Epithelial cell of alveolus of lung (primary cell): Measurements from ENCODE around the gene CDC42EP5. TPM values are rescaled to one million over a fixed set of nuclear protein-coding genes. Genes with fewer than 3 reads are reported as not detected.

Experiments
- total RNA-seq: library from RNA; depleted of rRNA; stranded (reverse); fragments of >200 nt; gene quantifications from 2 replicates; pipeline ENCODE4 v1.2.1, GENCODE V29; 2015

The CDC42EP5 gene
- total RNA-seq = 56.0 and 60.0 TPM in 2 replicates

DNA sequence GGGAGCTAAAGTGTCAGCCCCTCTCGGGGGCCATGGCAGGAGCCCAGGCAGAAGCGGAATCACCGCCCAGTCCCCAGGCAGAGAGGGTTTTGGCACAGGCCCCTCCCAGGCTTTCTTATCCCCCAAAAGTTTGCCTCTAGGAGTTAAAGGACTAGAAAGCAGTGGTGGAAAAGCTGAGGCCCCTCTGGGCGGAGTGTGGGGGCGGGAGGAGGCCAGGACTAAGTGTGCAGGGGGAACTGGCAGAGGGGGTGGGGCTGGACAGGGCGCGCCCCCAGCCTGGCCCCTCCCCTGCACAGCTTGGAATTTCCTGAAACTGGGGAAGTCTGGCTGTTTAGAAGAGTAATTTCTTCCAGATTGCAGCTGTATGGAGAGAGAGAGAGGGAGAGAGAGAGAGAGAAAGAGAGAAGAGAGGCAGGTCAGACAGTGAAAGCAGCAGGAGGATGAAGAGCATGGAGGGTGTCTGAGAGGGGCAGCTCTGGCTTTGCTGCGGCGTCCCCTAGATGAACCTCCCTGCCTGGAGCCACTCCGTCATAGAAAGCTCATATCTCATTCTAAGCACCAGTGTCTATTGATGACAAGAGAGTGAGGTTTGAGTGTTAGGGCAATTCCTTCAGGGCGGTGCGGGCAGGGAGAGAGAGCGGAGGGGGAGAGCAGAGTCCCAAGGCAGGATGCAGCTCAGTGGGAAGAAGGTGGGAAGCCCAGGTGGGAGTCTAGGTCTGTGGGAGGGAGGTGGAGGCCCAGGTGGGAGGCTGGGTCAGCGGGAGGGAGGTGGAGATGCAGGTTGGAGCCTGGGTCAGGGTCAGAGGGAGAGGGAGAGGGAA is at the start of gene CDC42EP5:
Gene CDC42EP5, minus strand, starts transcription at position 226 of the 821 bp plus-strand sequence. CDS start 7,749 bp downstream, outside the sequence.

DNA sequence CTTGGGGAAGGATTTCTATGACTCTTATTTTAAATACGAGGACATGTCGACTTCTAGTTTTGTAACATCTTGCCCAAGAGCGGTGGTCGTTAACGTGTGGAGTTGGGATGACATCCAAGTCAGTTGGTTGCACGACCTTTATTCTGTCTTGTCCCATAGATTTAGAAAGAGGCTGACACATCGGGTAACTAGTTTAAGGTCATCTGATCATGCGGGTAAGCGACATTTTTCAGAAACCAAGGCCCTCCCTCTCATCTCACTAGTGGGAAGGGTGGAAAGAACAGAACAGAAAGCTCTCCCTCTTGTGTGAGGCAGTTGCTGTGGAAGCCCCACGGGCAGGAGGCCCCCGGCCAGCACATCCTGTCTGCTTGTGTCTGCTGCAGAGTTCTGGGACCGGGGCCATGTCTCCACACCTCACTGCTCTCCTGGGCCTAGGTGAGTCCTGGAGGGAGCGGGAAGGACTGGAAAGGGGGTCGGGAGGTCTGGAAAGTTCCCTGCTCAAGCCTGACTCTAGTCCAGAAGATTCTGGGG is 29.5 kb upstream of the CDC42EP5 start, which contains the start of gene LAIR2:
Gene LAIR2, plus strand, starts transcription at position 314 of the 531 bp plus-strand sequence. Its CDS starts 88 bp downstream, at position 402.

GRCh38 chr19:54463531-54464043 is 9.5 kb downstream of the CDC42EP5 start, which contains the start of gene LENG9:
TSS of gene LENG9 (minus strand) at chr19:54463778. CDS start at chr19:54463526, 252 bp downstream.

GRCh38 chr19:54448774-54449700 is 24.1 kb downstream of the CDC42EP5 start, which contains the start of gene LENG8:
TSS of gene LENG8 (plus strand) at chr19:54449199. CDS start at chr19:54451345, 2,146 bp downstream.

DNA sequence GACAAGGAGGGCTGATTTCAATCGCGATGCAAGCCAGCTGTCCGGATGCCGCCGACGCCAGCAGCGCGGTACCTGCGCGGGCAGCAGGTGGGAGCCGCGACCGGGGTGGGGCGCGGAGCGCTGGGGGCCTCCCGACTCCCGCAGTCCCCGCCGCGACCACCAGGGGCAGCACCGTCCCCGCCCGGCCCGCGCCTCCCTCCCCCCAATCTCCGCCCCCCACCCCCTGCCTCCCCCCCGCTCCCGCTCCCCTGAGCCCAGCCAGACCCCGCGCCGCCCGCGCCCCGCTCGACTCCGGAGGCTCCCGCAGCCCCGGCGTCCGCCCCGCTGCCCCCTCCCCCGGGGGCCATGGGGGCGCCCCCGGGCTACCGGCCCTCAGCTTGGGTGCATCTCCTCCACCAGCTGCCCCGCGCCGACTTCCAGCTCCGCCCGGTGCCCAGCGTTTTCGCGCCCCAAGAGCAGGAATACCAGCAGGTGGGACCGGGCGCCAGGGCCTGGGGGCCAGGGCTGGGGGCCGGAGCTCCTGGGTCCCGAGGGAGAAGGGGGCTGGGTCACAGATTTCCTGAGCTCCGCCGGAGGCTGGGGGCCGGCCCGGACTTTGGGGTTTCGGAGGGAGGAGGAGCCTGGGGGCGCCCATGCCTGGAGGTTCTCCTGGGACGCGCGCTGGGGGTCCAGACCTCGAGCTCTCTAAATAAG is 57.7 kb downstream of the CDC42EP5 start, which contains the start of gene TTYH1:
Gene TTYH1, plus strand, starts transcription at position 257 of the 693 bp plus-strand sequence. Its CDS starts 89 bp downstream, at position 346.

Other genes starting within 250 kb of the CDC42EP5 start
- not detected in 2 replicates for gene LILRA6, start 230.5 kb downstream of the CDC42EP5 start, total RNA-seq
- gene LILRB5, start 216.0 kb downstream of the CDC42EP5 start, total RNA-seq = not detected in 2 replicates
- gene LILRB2, start 192.2 kb downstream of the CDC42EP5 start, total RNA-seq = not detected in 2 replicates
- gene LILRA5, start 160.1 kb downstream of the CDC42EP5 start, total RNA-seq = not detected in 2 replicates
- not detected in 2 replicates for gene LILRA4, start 134.1 kb downstream of the CDC42EP5 start, total RNA-seq
- gene LAIR1, start 108.4 kb downstream of the CDC42EP5 start, total RNA-seq = 0.08 TPM in 1 of 2 replicates, not detected in the other
- not detected in 2 replicates for gene TTYH1, start 57.8 kb downstream of the CDC42EP5 start, total RNA-seq
- 15.6 and 43.0 TPM in 2 replicates for gene LENG8, start 24.1 kb downstream of the CDC42EP5 start, total RNA-seq
- 6.3 TPM in 2 replicates for gene LENG9, start 9.5 kb downstream of the CDC42EP5 start, total RNA-seq
- not detected in 2 replicates for gene LAIR2, start 29.5 kb upstream of the CDC42EP5 start, total RNA-seq
- not detected in 2 replicates for gene LILRA2, start 100.5 kb upstream of the CDC42EP5 start, total RNA-seq
- gene LILRA1, start 120.3 kb upstream of the CDC42EP5 start, total RNA-seq = not detected in 2 replicates
- gene LILRB1, start 157.2 kb upstream of the CDC42EP5 start, total RNA-seq = not detected in 2 replicates
- gene LILRB4, start 189.7 kb upstream of the CDC42EP5 start, total RNA-seq = not detected in 2 replicates